ENCODE data around the gene MAD1L1.

Gene MAD1L1

GRCh38 chr7:2120841-2121830 is 111.6 kb downstream of the MAD1L1 start:
- no peak overlapping the region for H3K4me3 ChIP-seq (replicated peaks; ENCODE audit: low read depth, low read length)
- TF ChIP-seq CTCF (IDR thresholded peaks at IDR 0.05; ENCODE audit: low read length, missing control alignments) = no peak
- DNase-seq (ENCODE audit: low read depth) = no peak

DNA sequence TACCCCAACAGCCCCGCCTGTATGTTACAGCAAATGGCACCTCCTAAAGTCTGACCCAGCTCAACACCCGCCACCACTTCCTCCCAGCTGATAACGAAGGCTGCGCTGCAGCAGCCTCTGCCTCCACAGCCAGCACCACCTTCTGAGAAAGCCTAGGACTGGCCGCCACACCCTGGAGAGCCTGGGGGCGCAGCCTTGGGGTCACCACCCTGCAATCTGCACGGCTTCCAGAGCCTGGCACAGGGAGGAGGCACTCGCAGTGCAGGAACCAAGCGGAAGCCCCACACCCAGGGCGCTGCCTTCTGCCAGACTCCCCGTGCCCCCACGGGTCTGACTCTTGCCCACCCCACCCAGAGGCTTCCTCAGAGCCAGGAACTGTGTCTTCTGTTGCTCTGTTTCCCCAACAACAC is 112.5 kb downstream of the MAD1L1 start:
- DNase-seq (ENCODE audit: low read depth) = no peak
- TF ChIP-seq CTCF (IDR thresholded peaks at IDR 0.05; ENCODE audit: low read length, missing control alignments) = no peak
- no peak overlapping the region for H3K4me3 ChIP-seq (replicated peaks; ENCODE audit: low read depth, low read length)

DNA sequence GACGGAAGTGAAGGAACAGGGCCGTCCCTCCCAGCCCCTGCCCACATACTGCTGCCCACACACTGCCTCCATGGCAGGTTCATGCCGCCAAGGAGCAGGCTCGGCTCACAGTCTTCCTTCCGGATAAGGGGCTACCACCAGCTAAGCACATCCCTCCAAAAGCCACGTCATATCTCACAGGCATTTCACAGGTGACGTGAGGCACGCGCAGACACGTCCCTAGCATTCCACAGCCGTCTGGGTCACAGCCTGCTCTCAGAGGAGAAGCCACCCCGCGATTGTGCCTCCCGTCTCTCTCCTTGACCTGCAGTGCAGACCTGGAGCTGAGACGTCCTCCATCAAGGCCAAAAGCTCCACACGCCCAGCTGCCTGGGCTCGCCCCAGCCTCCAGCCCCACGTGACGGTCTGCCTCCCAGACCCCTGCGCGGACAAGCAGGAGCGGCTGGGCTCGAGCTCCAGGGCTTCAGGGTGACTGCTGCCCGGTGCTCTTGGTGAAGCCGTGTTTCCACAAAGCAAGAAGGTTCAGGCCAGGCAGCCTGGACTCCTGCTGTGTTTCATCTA is 114.0 kb downstream of the MAD1L1 start:
- no peak for DNase-seq (ENCODE audit: low read depth)
- TF ChIP-seq CTCF (IDR thresholded peaks at IDR 0.05; ENCODE audit: low read length, missing control alignments) = no peak
- H3K4me3 ChIP-seq (replicated peaks; ENCODE audit: low read depth, low read length) = no peak overlapping the region

- TF ChIP-seq CTCF (IDR thresholded peaks at IDR 0.05; ENCODE audit: low read length, missing control alignments) = no peak
- DNase-seq (ENCODE audit: low read depth) = no peak
Measured at GRCh38 chr7:2118056-2118455, 114.7 kb downstream of the MAD1L1 start.

DNA sequence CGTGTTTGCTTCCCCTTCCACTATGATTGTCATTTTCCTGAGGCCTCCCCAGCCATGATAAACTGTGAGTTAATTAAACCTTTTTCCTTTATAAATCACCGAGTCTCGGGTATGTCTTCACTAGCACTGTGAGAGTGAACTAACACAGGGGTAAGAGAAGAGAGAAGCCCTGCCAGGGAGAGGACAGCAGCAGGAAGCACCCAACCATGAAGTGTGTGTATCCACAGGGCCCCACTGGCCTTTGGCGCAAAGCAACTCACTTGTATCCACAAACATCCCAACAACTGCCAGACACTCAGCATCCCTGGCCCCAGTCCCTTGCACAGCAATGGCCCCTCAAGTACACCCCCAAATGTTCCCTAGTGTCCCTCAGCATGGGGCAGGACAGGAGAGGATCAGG is 115.1 kb downstream of the MAD1L1 start:
- H3K4me3 ChIP-seq (replicated peaks; ENCODE audit: low read depth, low read length) = no peak overlapping the region
- DNase-seq (ENCODE audit: low read depth) = no peak
- no peak for TF ChIP-seq CTCF (IDR thresholded peaks at IDR 0.05; ENCODE audit: low read length, missing control alignments)

More at GRCh38 chr7:2118056-2118455, 114.7 kb downstream of the MAD1L1 start:
- H3K4me3 ChIP-seq (replicated peaks; ENCODE audit: low read depth, low read length) = no peak overlapping the region

DNA sequence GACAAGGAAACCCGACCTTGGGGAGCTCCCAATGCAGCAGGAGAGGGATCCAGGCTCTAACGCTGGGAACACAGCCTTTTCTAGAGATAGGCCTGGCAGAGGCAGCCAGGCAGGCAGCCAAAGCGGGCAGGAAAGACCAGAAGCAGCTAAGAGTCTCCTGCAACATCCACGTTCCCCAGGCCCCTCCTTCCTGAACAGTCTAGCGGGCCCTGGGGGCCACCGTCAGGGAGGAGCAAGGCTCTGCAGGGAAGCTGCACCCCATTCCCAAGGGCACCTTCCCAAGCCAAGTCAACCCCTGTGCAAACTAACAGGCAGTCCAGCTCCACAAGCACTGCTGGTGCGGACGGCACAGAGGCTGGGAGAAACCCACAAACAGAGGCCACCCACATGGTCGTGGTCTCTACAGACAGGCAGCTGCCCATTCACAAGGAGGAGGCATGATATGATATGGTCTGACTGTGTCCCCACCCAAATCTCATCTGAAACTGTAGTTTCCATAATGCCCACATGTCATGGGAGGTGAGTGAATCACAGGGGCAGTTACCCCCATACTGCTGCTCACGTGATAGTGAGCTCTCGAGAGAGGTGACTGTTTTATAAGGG is 115.7 kb downstream of the MAD1L1 start:
- DNase-seq (ENCODE audit: low read depth) = peak; percentile 39
- H3K4me3 ChIP-seq (replicated peaks; ENCODE audit: low read depth, low read length) = no peak overlapping the region
- TF ChIP-seq CTCF (IDR thresholded peaks at IDR 0.05; ENCODE audit: low read length, missing control alignments) = no peak
